Stimulated activated CD4-positive, alpha-beta T cell treated with anti-CD3 and anti-CD28 coated beads, Interleukin-1b, Interleukin-23, amount 100 ng/mL, for 1 hour (primary cell): Measurements from ENCODE around the gene BAHCC1.
"Not testable (repeated sequence)": the region's sequence is repeated elsewhere in the genome, so short reads cannot be mapped to it uniquely, and the experiment has no call there.

Source experiments
- DNase-seq, 2 donors: peaks; one replicate each; pipeline ENCODE4 v3.0.0-alpha.2; 2020; ENCODE audit warnings: low read depth in 2 of 2

The BAHCC1 gene

GRCh38 chr17:81394921-81395599, at the start of gene BAHCC1:
Gene BAHCC1, plus strand, starts transcription at chr17:81395457. Its CDS starts 4,283 bp downstream, at chr17:81399740.
- DNase-seq: peak; percentile 19 to 77

- peak; percentile 88 to 94 for DNase-seq
Observed at GRCh38 chr17:81346090-81346907, 49.0 kb upstream of the BAHCC1 start.

GRCh38 chr17:81346908-81347349, 48.3 kb upstream of the BAHCC1 start:
- no peak for DNase-seq

GRCh38 chr17:81347437-81347836, 47.8 kb upstream of the BAHCC1 start:
- no peak for DNase-seq

DNA sequence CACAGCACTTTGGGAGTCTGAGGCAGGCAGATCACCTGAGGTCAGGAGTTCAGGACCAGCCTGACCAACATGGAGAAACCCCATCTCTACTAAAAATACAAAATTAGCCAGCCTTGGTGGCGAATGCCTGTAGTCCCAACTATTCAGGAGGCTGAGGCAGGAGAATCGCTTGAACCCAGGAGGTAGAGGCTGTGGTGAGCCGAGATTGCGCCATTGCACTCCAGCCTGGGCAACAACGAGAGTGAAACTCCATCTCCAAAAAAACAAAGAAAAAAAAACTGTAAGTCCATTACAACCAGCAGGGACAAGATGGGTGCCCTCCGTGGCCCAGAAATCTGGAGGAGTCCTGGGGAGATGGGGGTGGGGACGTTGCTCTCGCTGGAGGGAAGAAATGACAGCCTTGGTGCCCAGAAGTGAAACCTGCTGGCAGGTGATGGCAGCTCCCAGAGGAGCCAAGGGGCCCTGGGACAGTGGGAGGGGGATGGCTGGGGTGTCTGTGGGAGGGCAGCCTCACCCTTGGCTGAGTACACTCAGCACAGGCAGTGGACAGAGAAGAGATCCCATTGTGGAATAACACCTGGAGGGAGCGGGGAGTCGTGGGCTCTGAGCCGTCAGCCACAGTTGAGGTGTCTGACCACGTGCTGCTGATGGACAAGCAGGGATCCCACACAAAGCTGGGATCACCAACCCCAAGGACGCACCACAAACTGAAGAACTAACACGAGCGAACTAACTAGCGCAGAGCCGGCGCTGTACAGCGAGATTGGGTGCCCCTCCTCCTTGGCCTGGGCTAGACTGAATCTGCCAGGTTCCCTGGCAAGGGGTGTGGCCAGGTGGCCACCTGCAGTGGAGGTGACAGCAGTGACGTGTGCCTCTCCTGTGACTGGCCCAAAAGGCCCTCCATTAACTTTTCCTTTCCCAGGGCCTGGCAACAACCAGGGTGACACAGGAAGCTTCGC, 46.9 kb upstream of the BAHCC1 start:
- no peak for DNase-seq

DNA sequence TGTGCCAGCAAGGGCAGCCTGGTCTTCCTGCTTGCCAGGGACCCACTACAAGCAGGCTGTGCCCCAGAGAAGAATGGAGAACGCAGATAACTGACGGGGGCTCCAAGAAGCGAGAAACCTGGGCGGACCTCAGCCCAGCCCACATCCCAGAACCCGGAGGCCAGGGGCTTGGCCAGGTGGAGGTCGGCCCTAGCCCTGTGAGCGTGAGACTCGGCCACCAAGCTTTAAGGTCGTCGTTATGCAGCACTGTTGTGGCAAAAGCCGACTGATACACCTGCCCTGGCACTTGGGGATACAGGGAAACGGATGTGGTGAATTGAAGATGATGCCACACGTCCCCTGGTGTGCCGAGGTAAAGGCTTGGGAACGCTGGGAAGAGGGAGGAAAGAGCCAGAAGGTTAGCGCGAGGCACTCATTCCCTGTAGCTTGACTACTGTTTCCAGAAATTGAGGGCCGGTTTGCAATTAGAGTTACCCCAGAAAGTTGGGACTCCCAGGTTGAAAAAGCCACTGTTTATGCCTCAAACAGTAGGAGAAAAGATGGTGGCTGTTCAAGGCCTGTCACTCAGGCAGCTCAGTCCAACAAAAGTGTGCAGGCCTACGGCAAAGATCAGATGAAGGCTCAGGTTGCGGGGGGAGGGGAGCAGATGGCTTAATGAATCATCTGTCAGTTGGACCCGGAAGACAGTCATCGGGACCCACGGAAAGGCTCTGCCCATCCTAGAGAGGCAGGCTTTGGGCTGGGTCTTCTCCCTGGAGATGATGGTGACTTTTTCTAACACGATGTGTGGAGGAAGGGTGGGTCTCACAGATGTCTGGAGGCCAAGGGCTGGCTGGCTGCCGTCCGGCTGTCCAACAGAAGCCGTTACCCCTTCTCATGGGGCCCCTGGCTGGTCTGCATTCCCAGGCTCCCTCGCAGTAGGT, 45.6 kb upstream of the BAHCC1 start:
- DNase-seq: no peak

GRCh38 chr17:81350320-81350890, 44.9 kb upstream of the BAHCC1 start:
- DNase-seq: no peak

DNA sequence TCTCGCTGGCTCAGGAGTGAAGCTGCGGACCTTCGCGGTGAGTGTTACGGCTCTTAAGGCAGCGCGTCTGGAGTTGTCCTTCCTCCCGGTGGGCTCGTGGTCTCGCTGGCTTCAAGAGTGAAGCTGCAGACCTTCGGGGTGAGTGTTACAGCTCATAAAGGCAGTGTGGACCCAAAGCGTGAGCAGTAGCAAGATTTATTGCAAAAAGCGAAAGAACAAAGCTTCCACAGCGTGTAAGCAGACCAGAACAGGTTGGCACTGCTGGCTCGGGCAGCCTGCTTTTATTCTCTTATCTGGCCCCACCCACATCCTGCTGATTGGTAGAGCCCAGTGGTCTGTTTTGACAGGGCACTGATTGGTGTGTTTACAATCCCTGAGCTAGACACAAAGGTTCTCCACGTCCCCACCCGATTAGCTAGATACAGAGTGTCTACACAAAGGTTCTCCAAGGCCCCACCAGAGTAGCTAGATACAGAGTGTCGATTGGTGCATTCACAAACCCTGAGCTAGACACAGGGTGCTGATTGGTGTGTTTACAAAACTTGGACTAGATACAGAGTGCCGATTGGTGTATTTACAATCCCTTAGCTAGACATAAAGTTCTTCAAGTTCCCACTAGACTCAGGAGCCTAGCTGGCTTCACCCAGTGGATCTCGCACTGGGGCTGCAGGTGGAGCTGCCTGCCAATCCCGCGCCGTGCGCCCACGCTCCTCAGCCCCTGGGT, 43.8 kb upstream of the BAHCC1 start:
- DNase-seq: not testable (repeated sequence)

GRCh38 chr17:81352056-81352455, 43.2 kb upstream of the BAHCC1 start:
- DNase-seq: not testable (repeated sequence)

DNA sequence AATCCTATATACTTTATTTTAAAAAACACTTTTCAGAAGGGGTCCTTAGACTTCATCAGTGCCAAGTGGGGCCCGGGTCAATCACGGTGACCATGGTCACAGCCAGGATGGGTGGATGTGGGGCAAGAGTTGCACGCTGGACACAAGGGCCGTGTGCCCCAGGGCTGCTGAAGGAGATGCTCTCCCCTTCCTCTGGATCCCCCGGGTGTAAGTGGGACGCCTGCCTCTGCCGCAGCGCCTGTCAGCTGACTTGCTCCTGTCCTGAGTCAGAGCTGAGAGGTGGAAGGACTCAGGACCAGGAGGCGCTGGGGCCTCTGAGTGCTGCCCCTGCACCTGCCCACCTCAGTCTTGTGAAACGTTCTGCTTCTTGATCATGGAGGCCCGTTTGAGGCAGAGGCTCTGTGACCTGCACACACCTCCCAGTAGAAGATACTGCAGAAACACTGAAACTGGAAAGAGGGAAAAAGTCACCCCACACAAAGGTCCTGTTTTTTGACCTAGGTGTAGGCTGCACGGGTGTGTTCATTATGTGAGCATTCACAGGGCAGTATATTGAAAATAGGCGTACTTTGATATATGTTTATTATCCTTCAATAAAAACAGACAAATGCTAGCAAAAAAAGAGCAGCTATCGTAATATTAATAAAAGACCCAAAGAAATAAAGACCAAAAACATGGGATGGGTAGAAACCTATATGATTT, 40.9 kb upstream of the BAHCC1 start:
- no peak for DNase-seq

DNA sequence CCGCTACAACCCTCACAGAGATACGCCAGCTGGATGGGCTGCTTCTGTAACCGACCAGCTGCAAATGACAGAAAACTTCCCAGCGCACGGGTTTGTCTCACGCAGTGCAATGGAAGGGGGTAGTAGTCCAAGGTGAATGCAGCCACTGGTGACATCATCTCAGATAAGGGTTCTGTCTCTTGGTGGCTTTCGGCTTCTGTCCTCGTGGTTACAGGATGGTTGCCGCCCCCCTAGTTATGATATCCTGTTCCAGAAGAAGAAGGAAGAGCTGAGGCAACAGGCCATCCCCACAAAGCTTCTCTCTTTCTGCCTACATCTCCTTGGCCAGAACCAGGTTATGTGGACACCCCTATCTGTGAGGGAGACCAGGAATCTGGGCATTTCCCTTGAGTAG, 40.3 kb upstream of the BAHCC1 start:
- DNase-seq: no peak

DNA sequence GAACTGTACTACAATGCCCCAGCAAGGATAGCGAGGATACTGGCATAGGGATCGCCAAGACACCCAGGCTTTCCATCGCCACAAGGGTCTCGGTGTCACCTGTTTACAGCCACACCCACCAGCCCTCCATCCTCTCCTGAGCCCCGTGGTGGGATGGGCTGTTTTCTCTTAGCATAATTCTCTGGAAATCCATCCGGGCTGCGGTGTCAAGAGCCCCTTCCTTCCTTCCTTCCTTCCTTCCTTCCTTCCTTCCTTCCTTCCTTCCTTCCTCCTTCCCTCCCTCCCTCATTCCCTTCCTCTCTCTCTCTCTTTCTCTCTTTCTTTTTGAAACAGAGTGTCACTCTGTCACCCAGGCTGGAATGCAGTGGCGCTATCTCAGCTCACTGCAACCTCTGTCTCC, 36.0 kb upstream of the BAHCC1 start:
- DNase-seq: no peak

GRCh38 chr17:81362001-81362400, 33.3 kb upstream of the BAHCC1 start:
- not testable (repeated sequence) for DNase-seq

DNA sequence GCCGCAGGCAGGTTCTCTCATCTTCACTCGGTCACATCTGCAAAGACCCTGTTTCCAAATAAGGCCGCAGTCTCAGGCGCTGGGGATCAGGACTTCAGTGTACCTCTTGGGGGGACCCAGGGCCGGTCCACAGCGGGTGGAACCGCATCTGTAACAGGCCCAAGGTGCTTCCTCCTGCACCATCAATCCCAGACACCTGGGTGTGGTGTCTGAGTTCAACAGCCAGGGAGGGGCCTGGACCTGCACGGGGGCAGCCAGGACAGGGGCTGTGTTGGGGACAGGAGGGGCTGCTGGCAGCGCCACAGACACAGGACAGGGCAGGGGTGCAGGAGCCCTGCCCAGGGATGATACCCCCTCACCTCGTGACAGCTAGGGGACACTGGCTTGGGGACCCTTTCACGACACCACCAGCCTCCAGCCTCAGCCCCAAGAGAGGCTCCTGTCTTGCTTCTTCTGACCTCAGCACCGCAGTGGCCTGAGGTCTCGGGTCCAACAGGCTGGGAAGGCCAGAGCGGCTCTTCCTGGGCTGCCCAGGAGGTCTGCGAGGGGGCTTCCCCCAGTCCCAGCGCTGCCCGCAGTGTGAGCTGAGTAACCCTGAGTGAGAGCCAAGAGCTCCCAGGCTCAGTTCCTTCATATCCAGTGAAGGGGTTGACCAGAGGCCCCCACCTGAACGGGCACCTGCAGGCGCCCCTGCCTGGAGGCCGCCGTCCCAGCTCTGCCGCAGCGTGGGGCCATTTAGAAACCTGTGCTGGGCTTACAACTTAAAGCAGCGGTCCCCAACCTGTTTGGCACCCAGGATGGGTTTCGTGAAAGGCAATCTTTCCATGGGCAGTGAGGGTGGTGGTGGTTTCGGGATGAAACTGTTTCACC, 30.7 kb upstream of the BAHCC1 start:
- no peak for DNase-seq

- DNase-seq: no peak
Observed at GRCh38 chr17:81365148-81365600, 30.1 kb upstream of the BAHCC1 start.

GRCh38 chr17:81365601-81366585, 29.4 kb upstream of the BAHCC1 start:
- no peak for DNase-seq

GRCh38 chr17:81366648-81367047, 28.6 kb upstream of the BAHCC1 start:
- DNase-seq: no peak
